A673 (cell line): ENCODE measurements around the gene LUZP1. TPM values are rescaled to one million over a fixed set of nuclear protein-coding genes. Genes with fewer than 3 reads are reported as not detected.

ENCODE experiments used
- BruUV-seq: library from RNA; stranded (reverse); fragments of 400-500 nt; replicated peaks from 2 replicates; lab custom pipeline; 2021; lab: Mats Ljungman, UMichigan
- CTCF ChIA-PET: fragments of 300-600 bp; sonication (Branson Sonifier 250); formaldehyde crosslinking; loops from one replicate; lab custom pipeline; 2022; ENCODE audit warnings: antibody characterized with exemption; lab: Charles Lee
- POLR2A ChIA-PET: fragments of 300-600 bp; sonication (Branson Sonifier 250); formaldehyde crosslinking; loops from one replicate; lab custom pipeline; 2022; ENCODE audit warnings: antibody characterized with exemption; ENCODE audit not compliant: low non-redundant PET; lab: Charles Lee
- DNase-seq: peaks from one replicate; pipeline ENCODE4 v3.0.0-alpha.2; 2015; ENCODE audit warnings: low spot score
- H3K27ac ChIP-seq: fragments of 200-600 bp; sonication (generic); 2 replicates; pipeline ENCODE4 v1.5.1; 2016; ENCODE audit warnings: mixed run types, low read depth, mild to moderate bottlenecking, mixed read lengths, antibody characterized with exemption, low read length; ENCODE audit not compliant: poor library complexity, severe bottlenecking
- H3K27me3 ChIP-seq: fragments of 200-600 bp; sonication (generic); replicated peaks from 2 replicates; pipeline ENCODE4 v1.6.1; 2017; ENCODE audit warnings: mixed run types, low read depth, mild to moderate bottlenecking, mixed read lengths, antibody characterized with exemption, low read length; ENCODE audit not compliant: insufficient read depth, poor library complexity
- H3K36me3 ChIP-seq: fragments of 200-600 bp; sonication (generic); 2 replicates; pipeline ENCODE4 v1.6.1; 2016; ENCODE audit warnings: mixed run types, mild to moderate bottlenecking, mixed read lengths, antibody characterized with exemption, low read length; ENCODE audit not compliant: insufficient read depth, poor library complexity, severe bottlenecking
- H3K4me1 ChIP-seq: fragments of 200-600 bp; sonication (generic); 2 replicates; pipeline ENCODE4 v1.6.1; 2017; ENCODE audit warnings: mixed run types, mild to moderate bottlenecking, mixed read lengths, antibody characterized with exemption, low read length; ENCODE audit not compliant: insufficient read depth, poor library complexity, severe bottlenecking
- H3K4me3 ChIP-seq: fragments of 200-600 bp; sonication (generic); 2 replicates; pipeline ENCODE4 v1.5.1; 2016; ENCODE audit warnings: low read depth, mixed run types, mild to moderate bottlenecking, mixed read lengths, low read length; ENCODE audit not compliant: poor library complexity, severe bottlenecking
- H3K9me3 ChIP-seq: fragments of 200-600 bp; sonication (generic); 2 replicates; pipeline ENCODE4 v1.6.1; 2016; ENCODE audit warnings: mixed run types, low read depth, mild to moderate bottlenecking, mixed read lengths, antibody characterized with exemption, low read length; ENCODE audit not compliant: poor library complexity, severe bottlenecking
- CTCF ChIP-seq: fragments of 300-800, 200-600 bp; sonication (generic); conservative IDR thresholded peaks from 2 replicates; pipeline ENCODE4 v1.5.1; 2017; ENCODE audit warnings: low read depth, mild to moderate bottlenecking, antibody characterized with exemption, low read length, moderate library complexity, mixed read lengths
- EZH2 ChIP-seq: fragments of 200-600 bp; sonication (generic); IDR thresholded peaks from 2 replicates; pipeline ENCODE4 v1.6.1; 2017; ENCODE audit warnings: borderline replicate concordance, low read depth, mild to moderate bottlenecking, mixed read lengths, antibody characterized with exemption, low read length; ENCODE audit not compliant: poor library complexity, severe bottlenecking
- intact Hi-C: fragments of 100-400 bp; cut with micrococcal nuclease; formaldehyde crosslinking; loops from one replicate; pipeline ENCODE4 v1.10.0; 2022; ENCODE audit not compliant: unreplicated experiment
- total RNA-seq: library from RNA; stranded (reverse); gene quantifications from 2 replicates; pipeline ENCODE4 v1.2.3, GENCODE V29; 2021

Gene LUZP1
- total RNA-seq, 1 experiment from 2014 or later, result 34.9 TPM

- no peak overlapping the region for H3K27ac ChIP-seq
- TF ChIP-seq CTCF, result no peak
- no peak for TF ChIP-seq EZH2
- CTCF ChIA-PET, result no interaction called here
- H3K9me3 ChIP-seq, result no peaks in the 10 kb centered on the region
- no peaks in the 10 kb centered on the region for H3K4me1 ChIP-seq
- no peak overlapping the region for H3K4me3 ChIP-seq
- POLR2A ChIA-PET, result no interaction called here
- no TSS peak for BruUV-seq
- no peaks in the 10 kb centered on the region for H3K36me3 ChIP-seq
- intact Hi-C loops, result no loop called here
- peaks cover 18% of the 10 kb centered on the region for H3K27me3 ChIP-seq
- no peak for DNase-seq
Observed at GRCh38 chr1:23215751-23216449, 47.2 kb upstream of the LUZP1 start.

- POLR2A ChIA-PET, result no interaction called here
- CTCF ChIA-PET, result no interaction called here
- TF ChIP-seq CTCF, result no peak
- TF ChIP-seq EZH2, result no peak
Observed at GRCh38 chr1:23215291-23215690, 46.6 kb upstream of the LUZP1 start.

GRCh38 chr1:23214640-23215039, 46.0 kb upstream of the LUZP1 start:
- intact Hi-C loops, result no loop called here
- Histone ChIP-seq H3K9me3 (no peaks in the 10 kb centered on the region), H3K4me3 (no peak overlapping the region), H3K27me3 (peaks cover 19% of the 10 kb centered on the region), H3K4me1 (no peaks in the 10 kb centered on the region), H3K27ac (no peak overlapping the region), H3K36me3 (no peaks in the 10 kb centered on the region)
- TF ChIP-seq EZH2, result no peak
- no peak for TF ChIP-seq CTCF
- ChIA-PET POLR2A (no interaction called here), CTCF (no interaction called here)
- no peak for DNase-seq
- BruUV-seq, result no TSS peak

More at GRCh38 chr1:23215291-23215690, 46.6 kb upstream of the LUZP1 start:
- intact Hi-C loops, result no loop called here
- Histone ChIP-seq H3K36me3 (no peaks in the 10 kb centered on the region), H3K27ac (no peak overlapping the region), H3K4me1 (no peaks in the 10 kb centered on the region), H3K9me3 (no peaks in the 10 kb centered on the region), H3K27me3 (peaks cover 19% of the 10 kb centered on the region), H3K4me3 (no peak overlapping the region)
- BruUV-seq, result no TSS peak
- no peak for DNase-seq
